Measurements from ENCODE around the gene USP48. TPM values are rescaled to one million over a fixed set of nuclear protein-coding genes. Genes with fewer than 3 reads are reported as not detected.

USP48 gene
- polyA plus RNA-seq, 4 donors, result 48.7 to 81.7 (median 66.1) TPM

DNA sequence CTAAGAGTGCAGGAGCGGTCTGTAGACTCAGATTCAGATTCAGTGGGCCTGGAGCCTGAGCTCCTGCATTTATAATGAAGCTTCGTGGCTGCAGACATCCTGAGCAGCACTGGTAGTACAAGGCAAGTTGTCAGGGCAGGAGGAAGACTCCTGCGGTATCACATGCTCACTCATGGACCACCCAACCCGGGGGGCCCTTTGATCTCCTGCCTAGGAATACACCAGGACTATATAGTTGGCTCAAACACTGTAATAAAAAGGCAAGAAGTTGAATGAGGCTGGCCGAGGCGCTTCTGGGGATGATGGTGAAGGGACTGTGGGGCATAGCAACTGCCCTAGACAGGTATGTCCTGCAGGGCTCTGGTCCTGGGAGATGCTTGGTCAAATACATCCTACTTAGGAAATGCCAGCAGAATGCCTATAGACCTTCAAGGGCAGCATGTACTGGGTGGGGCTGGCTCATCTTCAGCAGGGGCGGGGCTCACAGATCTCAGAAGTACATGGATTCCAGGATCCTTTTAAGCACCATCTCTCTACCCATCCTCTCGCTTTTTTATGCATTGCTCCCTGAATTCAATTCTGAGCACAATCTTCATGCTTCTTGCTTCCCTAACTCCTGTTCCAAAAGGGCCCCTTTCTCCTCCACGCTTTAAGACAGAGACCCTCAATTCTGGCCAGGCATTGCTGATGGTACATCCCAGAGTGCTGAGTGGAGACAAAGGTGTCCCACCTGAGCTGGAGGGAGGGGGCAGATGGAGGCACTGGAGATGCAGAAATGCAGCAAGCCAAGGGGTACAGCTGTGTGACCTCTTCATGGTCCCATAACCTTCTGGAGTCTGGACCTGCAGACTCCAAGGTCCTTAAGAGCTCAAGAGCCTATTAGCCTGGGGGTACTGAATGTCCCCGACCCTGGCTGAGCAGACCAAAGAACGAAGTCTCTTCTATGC lies 111.7 kb downstream of the USP48 start:
- DNase-seq (ENCODE audit: low read depth in 4 of 4, low spot score in 2 of 4), result no peak

DNA sequence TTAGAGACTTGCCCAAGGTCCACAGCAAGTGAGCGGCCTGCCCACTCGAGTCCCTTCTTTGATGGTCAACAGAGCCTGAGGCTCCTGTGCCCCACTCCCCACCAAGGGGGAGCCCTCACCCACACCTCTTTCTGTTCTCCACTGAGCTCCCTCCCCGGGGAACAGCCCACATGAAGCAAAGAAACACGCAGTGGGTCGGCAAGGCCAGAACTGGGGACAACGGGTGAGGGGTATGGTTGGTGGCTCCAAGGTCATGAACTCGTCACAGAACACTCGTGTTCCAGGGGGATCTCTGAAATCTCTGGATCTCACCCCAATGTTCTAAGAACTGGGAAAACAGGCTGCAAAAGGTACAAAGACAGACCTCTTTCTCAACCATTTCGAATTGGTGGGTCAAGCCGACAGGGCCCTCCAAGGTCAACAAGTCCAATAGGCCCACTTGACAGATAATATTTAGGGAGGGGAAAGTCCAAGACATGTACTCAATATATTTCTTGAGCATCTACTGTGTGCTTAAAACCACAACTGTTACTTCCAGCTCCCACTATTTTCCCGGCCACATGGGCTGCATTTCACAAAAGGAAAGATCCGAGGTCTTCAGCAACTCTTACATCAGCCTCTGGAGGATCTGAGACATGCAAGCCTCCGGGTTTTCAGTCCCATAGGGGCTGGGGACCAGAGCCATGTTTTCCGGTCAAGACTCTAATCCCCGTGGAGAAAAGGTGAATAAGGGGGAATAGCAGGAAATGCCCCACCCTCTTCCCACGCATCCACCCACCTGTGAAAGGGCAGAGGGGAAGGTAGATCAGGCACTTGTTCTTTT lies 112.7 kb downstream of the USP48 start:
- DNase-seq (ENCODE audit: low read depth in 4 of 4, low spot score in 2 of 4), result no peak

- no peak for DNase-seq (ENCODE audit: low read depth in 4 of 4, low spot score in 2 of 4)
These were observed 113.5 kb downstream of the USP48 start, which contains the start of gene RAP1GAP for GRCh38 chr1:21669258-21670058. RAP1GAP (minus strand) TSS chr1:21669357; CDS start chr1:21620032, 49,325 bp downstream.

DNA sequence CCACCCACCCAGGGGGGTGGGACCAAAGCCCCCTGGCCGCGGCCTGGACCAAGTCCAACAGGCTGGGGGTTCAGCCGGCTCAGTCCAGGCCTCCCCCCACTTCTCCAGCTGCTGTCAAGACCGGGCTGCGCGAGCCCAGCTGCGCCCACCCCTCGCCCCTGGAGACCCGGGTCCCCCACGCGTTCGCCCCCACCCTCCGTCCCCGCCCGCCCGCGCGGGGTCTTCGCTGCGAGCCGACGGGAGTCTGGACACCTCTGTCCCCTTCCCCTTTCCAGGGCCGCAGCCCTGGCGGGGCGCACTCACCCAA lies 114.0 kb downstream of the USP48 start:
- DNase-seq (ENCODE audit: low read depth in 4 of 4, low spot score in 2 of 4), result no peak

GRCh38 chr1:21668232-21668950 lies 114.6 kb downstream of the USP48 start:
- no peak for DNase-seq (ENCODE audit: low read depth in 4 of 4, low spot score in 2 of 4)

- DNase-seq (ENCODE audit: low read depth in 4 of 4, low spot score in 2 of 4), result no peak
These were observed 115.4 kb downstream of the USP48 start for GRCh38 chr1:21667348-21668231.

DNA sequence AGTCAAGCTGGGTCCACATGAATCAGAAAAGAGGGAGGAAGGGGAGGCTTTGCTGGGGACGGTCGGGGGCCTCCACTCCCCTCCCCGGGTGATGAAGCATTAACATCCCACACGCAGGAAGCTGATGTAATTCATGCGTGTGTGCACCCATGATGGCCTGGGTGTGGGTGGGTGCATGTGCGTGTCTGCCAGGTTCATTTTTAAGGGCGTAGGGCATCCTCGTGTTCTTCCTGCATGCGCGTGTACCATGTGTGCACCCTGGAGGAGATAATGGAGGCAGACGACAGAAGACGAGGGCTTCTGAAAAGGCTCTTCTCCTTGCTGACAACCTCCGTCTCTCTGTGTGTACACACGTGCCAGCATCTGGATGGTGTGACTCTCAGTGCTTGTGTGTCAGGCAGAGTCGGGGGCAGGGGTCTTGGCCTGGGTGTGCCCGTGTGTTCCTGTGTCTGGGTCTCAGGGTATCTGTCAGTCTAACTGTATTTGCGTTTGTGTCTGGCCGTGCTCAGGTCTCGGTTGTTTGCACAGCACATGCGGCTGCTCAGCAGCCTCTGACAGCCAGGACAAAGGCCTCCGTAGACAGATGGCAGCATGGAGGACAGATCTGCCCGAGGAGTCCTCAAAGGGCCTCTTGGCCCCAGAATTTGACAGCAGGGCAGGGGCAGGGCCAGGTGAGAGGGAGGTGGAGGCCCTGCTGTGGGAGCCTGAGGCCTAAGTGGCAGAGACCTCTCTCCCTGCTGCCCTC lies 116.2 kb downstream of the USP48 start:
- DNase-seq (ENCODE audit: low read depth in 4 of 4, low spot score in 2 of 4), result no peak

DNA sequence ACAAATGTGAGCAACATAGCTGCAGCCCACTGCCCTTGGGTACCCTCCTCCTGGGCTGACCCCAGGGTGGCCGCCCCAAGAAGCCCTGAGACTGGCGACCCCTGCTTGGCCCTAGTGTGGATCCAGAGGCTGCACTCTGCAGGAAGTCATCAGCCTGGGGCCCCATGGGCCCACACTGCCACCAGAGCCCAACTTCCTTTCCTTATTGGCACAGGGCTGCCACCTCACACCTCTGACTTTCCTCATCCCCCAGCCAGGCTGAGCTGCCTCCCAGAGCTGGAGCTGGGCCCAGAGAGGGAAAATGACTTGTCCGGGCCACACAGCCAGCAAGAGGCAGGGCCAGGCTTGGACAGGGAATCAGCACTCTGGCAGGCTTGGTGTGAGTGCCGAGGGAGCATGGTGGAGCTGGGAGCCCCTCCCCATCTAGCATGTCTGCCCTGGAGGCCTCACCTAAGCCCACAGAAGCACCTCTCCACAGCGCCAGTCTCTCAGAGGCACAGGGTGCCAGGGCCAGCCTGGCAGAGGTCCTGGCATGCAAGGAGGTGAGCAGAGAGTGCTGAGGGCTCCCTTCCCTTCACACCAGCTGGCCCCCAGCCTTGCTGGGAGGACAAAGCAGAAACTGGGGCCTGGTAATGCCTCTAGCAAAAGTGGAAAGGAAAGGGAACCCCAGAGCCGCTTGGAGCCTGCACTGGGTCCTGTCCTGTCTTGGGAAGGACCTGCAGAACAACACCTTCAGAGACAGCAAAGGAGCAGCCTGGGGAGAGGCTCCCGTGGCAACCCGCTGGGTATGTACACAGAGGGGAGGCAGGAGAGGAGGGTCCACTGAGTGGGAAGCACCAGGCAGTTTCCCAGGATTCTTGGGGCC lies 117.0 kb downstream of the USP48 start:
- no peak for DNase-seq (ENCODE audit: low read depth in 4 of 4, low spot score in 2 of 4)

GRCh38 chr1:21664806-21665588 lies 118.0 kb downstream of the USP48 start:
- no peak for DNase-seq (ENCODE audit: low read depth in 4 of 4, low spot score in 2 of 4)

- DNase-seq (ENCODE audit: low read depth in 4 of 4, low spot score in 2 of 4), result no peak
These were observed 118.8 kb downstream of the USP48 start for GRCh38 chr1:21663951-21664805.

DNA sequence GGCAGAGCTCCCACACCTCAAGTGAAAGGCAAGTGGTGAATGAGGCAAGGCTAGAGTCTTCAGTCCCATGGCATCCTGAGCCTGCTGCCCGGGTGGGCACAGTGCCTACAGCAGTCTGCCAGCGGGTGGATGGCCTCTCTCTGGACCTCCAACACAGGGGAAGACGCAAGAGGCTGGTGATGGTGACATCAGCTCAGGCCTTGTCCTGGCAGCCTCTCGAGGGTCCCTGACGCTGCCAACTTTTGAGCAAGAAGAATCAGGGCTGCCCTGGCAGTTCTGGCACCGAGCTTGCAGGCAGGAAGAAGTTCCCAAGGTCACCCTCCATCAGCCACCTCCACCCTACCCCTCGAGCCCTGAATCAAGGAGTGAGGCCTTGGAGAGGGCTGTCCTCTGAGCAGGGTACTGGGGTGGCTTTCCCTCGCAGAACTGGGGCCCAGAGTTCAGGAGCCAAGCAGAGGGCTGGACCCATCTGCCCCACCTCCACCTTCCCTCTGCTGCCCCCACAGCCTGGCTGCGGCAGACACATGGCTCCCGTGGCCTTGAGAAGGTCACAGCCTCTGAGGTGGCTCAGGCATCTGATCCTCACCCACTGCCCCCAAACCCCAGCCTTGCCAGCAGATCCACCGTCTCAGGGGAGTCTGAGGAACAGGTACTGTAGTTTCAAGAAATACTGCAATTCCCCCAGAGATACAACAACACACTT lies 119.5 kb downstream of the USP48 start:
- DNase-seq (ENCODE audit: low read depth in 4 of 4, low spot score in 2 of 4), result no peak

DNA sequence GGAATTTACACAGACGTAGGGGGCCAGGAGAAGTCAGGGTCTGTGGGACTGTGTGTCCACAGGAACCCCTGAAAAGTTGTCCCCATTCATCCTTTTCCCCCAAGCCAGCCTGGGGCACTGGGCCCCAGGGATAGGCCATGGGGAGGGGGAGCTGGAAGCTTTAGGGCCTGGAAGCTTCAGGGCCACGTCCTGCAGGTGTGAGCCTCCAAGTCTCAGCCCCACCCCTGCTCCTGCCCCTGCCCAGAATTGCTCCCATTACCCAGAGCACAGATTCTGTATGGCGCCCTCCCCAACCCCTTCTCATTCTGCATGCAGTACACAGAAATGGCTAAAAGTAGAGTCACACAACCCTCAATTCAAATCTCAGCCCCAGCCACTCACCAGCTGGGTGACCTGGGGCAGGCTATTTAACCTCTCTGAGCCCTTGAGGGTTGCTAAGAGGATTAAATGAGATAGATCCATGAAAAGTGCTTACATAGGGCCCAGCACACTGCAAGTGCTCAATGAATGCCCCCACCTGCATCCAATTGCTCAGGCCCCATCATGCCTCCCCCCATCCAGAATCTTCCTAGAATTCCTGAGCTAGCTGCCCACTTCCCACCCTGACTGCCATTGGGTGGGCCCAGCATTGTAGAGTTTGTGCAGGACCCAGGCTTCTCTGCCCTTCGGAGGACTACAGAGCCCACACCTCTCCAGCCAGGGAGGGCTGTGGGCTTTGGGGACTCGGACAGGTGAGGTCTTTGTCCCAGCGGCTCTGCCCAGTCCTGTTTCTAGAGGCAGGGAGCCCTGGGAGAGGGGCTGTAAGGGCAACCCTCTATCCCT lies 120.3 kb downstream of the USP48 start:
- no peak for DNase-seq (ENCODE audit: low read depth in 4 of 4, low spot score in 2 of 4)

DNA sequence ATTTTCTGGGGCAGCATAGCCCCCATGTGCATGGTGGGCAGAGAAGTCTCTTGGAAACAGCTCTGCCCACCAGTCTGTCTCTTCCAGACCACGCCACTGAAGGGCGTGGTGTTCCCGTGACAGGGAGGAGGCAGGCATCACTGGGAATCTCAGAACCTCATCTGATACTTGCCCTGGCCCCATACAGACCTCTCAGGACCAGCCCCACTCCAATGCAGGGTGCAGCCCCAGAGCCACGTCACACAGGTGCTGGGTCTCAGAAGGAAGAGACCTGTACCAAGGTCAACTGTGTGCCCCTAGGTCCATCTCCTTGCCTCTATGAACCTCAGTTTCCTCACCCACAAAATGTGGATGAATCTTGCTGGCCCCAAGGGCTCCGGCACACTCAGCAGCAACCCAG lies 121.1 kb downstream of the USP48 start:
- DNase-seq (ENCODE audit: low read depth in 4 of 4, low spot score in 2 of 4), result no peak

- DNase-seq (ENCODE audit: low read depth in 4 of 4, low spot score in 2 of 4), result no peak
These were observed 123.0 kb downstream of the USP48 start for GRCh38 chr1:21659924-21660326.
